22Rv1 (cell line): ENCODE data around the gene TMEM178B.

Experiments
- CTCF ChIP-seq: fragments of 450-650 bp; IDR thresholded peaks from 2 replicates; pipeline ENCODE4 v1.5.1; 2017; ENCODE audit warnings: mild to moderate bottlenecking
- ZFX ChIP-seq: fragments of 450-650 bp; IDR thresholded peaks from 2 replicates; pipeline ENCODE4 v1.6.1; 2017; ENCODE audit warnings: antibody characterized with exemption, borderline replicate concordance

- no peak for TF ChIP-seq CTCF
- TF ChIP-seq ZFX: no peak
Measured at GRCh38 chr7:141390339-141390738, 316.5 kb downstream of the TMEM178B start.
